Mesangial cell (primary cell): ENCODE measurements around the gene MIOX. TPM values are rescaled to one million over a fixed set of nuclear protein-coding genes. Genes with fewer than 3 reads are reported as not detected.

Source experiments
- total RNA-seq: library from RNA; depleted of rRNA; stranded (reverse); fragments of >200 nt; gene quantifications from 2 replicates; pipeline ENCODE4 v1.2.3, GENCODE V29; 2015

MIOX gene
- total RNA-seq: 0.33 and 1.5 TPM in 2 replicates

DNA sequence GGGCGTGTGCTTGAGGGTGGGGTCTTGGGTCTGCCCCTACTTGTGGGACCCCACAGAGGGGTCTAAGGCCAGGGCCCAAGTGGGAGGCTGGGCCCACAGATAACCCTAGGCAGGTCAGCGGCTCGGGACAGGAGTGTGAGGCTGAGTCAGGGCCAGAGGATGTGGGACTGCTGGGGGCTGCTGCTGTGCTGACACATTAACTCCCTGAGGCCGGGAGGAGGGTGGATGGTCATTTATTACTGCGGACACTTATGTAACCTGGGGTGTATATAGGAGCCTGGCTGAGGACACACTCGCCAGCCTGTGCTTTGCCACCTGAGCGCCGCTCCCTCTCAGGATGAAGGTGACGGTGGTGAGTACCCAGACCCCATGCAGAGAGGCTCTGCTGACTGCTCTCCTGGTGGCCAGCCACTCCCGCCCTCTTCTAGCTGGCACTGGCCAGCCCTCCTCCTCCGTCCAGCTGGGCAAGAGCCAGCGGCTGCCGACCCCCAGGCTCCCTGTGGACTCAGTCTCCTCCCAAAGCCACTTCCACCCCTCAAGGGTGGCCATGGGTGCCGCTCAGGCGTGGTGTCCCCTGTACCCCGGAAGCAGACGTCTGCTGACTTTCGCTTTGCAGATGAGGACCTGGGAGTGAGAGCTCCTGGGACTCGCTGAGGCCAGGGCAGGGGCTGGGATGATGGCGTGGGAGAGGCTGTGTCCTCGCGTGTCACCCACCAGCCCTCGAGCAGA, at the start of gene MIOX:
TSS of gene MIOX (plus strand) at position 299 of the 729 bp plus-strand sequence. CDS start at position 338, 39 bp downstream.

DNA sequence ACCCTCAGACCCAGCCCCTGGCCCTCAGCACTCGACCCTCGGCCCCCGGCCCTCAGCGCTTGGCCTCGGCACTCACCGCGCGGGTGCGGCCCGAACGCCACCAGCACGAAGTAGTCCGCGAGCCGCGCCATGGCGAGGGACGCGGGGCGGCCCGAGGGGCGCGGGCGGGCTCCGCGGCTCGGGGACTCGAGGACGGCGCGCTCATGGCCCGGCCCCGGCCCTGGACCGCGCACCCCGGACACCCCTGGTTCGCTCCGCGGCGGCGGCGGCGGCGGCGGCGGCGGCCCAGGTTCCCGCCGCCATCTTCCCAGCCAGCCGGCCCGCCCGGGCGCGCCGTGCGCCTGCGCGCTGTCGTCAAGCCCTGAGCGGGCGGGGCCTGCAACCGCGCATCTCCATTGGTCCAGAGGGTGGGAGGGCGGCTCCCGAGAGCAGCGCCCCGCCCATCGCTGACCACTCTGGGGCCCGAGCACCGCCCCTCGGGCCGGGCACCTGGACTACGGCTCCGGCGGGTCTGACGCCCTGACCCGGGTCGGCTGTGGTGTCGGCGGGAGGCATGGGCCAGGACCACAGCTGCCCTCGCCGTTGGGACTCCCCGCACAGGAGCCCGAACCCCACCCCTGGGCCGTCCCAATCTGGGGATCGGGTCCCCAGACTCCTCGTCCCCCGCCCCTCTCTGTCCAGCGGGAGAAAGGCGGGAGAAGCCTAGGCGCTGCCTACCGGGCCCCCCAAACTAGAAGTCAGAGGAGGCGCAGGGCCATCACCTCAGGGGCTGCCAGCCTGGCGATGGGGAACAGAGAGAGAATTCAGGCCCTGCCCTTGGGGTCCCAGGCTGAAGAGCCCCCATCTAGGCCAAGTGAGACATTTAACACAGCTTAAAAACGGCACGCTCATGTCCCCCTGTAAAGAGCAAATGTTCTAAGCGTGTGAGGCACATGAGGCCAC, 11.7 kb upstream of the MIOX start, which contains the start of gene SBF1:
TSS of gene SBF1 (minus strand) at position 326 of the 942 bp plus-strand sequence. CDS start at position 131, 195 bp downstream.

GRCh38 chr22:50481440-50482106, 5.1 kb upstream of the MIOX start, which contains the start of gene ADM2:
Gene ADM2, plus strand, starts transcription at chr22:50481543. Its CDS starts 305 bp downstream, at chr22:50481848.

GRCh38 chr22:50507421-50507990, 20.8 kb downstream of the MIOX start, which contains the start of gene LMF2:
Gene LMF2, minus strand, starts transcription at chr22:50507702. Its CDS starts 27 bp downstream, at chr22:50507675.

GRCh38 chr22:50507991-50508884, 21.6 kb downstream of the MIOX start, which contains the start of gene NCAPH2:
Gene NCAPH2, plus strand, starts transcription at chr22:50508224. Its CDS starts 114 bp downstream, at chr22:50508338.

DNA sequence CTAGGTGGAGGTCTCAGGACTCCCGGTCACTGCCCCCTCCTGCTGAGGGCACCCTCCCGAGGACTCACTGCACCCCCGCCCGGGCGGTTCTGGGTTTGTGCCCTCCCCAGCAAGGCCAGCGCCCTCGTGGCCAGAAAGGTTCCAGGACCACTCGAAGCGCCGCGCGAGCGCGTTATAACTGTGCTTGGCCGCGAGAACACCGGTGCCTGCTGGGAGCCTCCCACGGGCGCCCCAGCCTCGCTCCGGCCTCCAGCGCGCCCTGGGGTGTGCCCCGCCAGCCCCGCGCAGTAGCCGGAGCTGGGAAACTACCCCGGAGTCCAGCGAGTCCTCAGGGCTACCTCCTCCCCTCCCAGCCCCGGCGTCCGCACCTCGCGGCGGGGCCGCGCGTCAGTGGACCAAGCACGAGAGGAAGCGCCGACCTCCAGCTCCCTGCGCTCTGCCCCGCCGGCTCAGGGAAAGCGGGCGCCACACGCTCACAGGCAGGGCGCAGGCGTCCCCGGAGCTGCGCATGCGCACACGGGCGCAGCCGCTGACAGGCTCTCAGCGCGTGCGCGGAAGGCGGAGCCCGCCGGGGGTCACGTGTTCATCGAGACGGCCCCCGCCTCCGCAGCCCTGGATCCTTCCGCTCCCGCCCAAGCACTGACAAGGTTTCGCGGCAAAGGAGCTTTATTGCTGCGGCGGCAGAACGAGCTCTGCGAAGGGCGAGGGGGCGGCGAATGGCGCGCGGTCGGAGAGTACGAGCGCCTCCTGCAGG, 38.6 kb downstream of the MIOX start, which contains the start of gene SCO2:
TSS of gene SCO2 (minus strand) at position 495 of the 754 bp plus-strand sequence. CDS start 1,187 bp downstream, outside the sequence.

DNA sequence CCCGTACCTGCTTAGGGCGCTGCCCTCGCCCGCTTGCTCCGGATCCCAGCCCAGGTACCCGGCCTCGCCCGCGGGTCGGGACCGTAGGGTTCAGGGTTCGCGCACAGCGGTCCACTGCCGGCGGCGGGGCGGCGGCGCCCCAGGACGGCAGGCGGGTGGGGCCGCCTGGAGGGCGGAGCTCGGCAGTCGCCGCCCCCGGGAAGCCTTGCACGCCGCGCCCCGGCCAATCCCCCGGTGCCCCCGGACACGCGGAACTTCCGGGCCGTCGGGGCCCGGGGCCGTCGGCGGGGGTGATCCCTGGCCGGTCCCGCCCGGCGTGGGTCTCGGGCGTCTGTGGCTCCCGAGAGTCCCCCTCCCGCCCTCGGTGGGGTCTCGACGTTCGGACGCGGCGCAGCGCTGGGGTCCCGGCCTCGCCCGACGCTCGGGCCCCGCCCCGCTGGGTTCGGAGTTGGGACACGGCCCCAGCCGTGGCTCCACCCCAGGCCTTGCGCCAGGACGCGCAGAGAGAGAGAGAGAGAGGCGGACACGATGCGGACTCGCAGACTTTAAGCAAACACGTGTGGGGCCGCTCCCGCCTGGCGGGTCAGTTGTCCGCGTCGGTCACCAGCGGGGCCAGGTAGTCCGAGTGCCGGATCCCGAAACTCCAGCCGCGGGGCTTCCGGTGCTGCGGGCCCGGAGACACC, 43.4 kb downstream of the MIOX start, which contains the start of gene TYMP:
TSS of gene TYMP (minus strand) at position 116 of the 683 bp plus-strand sequence. CDS start 303 bp downstream, outside the sequence.

Other genes starting within 250 kb of the MIOX start
- 24.9 and 31.4 TPM in 2 replicates for gene TUBGCP6, start 241.8 kb upstream of the MIOX start, total RNA-seq
- 18.4 and 40.1 TPM in 2 replicates for gene HDAC10, start 235.6 kb upstream of the MIOX start, total RNA-seq
- gene MAPK12, start 225.2 kb upstream of the MIOX start, total RNA-seq: 40.6 and 41.6 TPM in 2 replicates
- gene MAPK11, start 216.5 kb upstream of the MIOX start, total RNA-seq: 14.3 and 19.8 TPM in 2 replicates
- 241 and 564 TPM in 2 replicates for gene PLXNB2, start 179.2 kb upstream of the MIOX start, total RNA-seq
- 1.5 and 9.8 TPM in 2 replicates for gene DENND6B, start 159.8 kb upstream of the MIOX start, total RNA-seq
- 37.6 and 52.5 TPM in 2 replicates for gene PPP6R2, start 143.5 kb upstream of the MIOX start, total RNA-seq
- gene SBF1, start 11.8 kb upstream of the MIOX start, total RNA-seq: 74.1 and 83.3 TPM in 2 replicates
- 5.9 and 14.1 TPM in 2 replicates for gene ADM2, start 5.3 kb upstream of the MIOX start, total RNA-seq
- gene LMF2, start 20.8 kb downstream of the MIOX start, total RNA-seq: 102 and 128 TPM in 2 replicates
- gene NCAPH2, start 21.4 kb downstream of the MIOX start, total RNA-seq: 27.3 and 81.8 TPM in 2 replicates
- 0.33 and 2.7 TPM in 2 replicates for gene SCO2, start 38.7 kb downstream of the MIOX start, total RNA-seq
- gene TYMP, start 43.2 kb downstream of the MIOX start, total RNA-seq: 11.9 and 37.3 TPM in 2 replicates
- gene KLHDC7B, start 59.0 kb downstream of the MIOX start, total RNA-seq: 0.16 and 1.3 TPM in 2 replicates
- not detected in 2 replicates for gene SYCE3, start 76.1 kb downstream of the MIOX start, total RNA-seq
- gene CPT1B, start 91.6 kb downstream of the MIOX start, total RNA-seq: 1.9 TPM in 1 of 2 replicates, not detected in the other
- 36.7 and 69.5 TPM in 2 replicates for gene CHKB, start 96.0 kb downstream of the MIOX start, total RNA-seq
- gene MAPK8IP2, start 113.9 kb downstream of the MIOX start, total RNA-seq: 0.33 and 1.0 TPM in 2 replicates
- gene ARSA, start 141.3 kb downstream of the MIOX start, total RNA-seq: 20.9 and 59.3 TPM in 2 replicates
- gene SHANK3, start 186.0 kb downstream of the MIOX start, total RNA-seq: 2.3 and 4.9 TPM in 2 replicates